Measurements from ENCODE around the gene MYCBPAP. TPM values are rescaled to one million over a fixed set of nuclear protein-coding genes. Genes with fewer than 3 reads are reported as not detected.

MYCBPAP gene
- total and polyA plus RNA-seq, 2 donors from 2014 or later: 0.72 to 2.9 TPM

- H3K4me3 ChIP-seq (ENCODE audit: low read length in 3 of 3): no peak overlapping the region
- DNase-seq: no peak
- FAIRE-seq: no peak
- TF ChIP-seq CTCF (IDR thresholded peaks at IDR 0.05; ENCODE audit: borderline replicate concordance, extremely low read depth, insufficient read depth): no peak
- no peaks in the 10 kb centered on the region for H3K9me3 ChIP-seq (ENCODE audit: control insufficient read depth in 2 of 3, insufficient read depth in 1 of 3, low read length in 3 of 3)
- H3K27me3 ChIP-seq (ENCODE audit: control insufficient read depth, insufficient read depth, low read length): no peaks in the 10 kb centered on the region
- intact Hi-C loops (cut with DNase I): no loop called here
- peaks cover 0 to 17% (median 12%) of the 10 kb centered on the region in 3 donors for H3K36me3 ChIP-seq (ENCODE audit: control insufficient read depth in 2 of 3, insufficient read depth in 3 of 3, low read length in 3 of 3)
- H3K27ac ChIP-seq (ENCODE audit: low read depth in 2 of 2, low read length in 2 of 2): peak overlapping the region; percentile 51 to 79
- no peak overlapping the region for H3K9ac ChIP-seq (ENCODE audit: low read length in 3 of 3)
- peaks cover 0 to 30% (median 26%) of the 10 kb centered on the region in 3 donors for H3K4me1 ChIP-seq (ENCODE audit: control insufficient read depth in 2 of 3, insufficient read depth in 2 of 3, low read depth in 1 of 3, low read length in 3 of 3)
Measured at GRCh38 chr17:50476545-50477315, 31.5 kb upstream of the MYCBPAP start.

GRCh38 chr17:50477976-50478375 is 30.3 kb upstream of the MYCBPAP start:
- no peak for TF ChIP-seq CTCF (IDR thresholded peaks at IDR 0.05; ENCODE audit: borderline replicate concordance, extremely low read depth, insufficient read depth)
- H3K9me3 ChIP-seq (ENCODE audit: control insufficient read depth in 2 of 3, insufficient read depth in 1 of 3, low read length in 3 of 3): no peaks in the 10 kb centered on the region
- no peak for FAIRE-seq
- DNase-seq: peak in 1 of 5 donors; percentile 57
- H3K9ac ChIP-seq (ENCODE audit: low read length in 3 of 3): peak overlapping the region in 2 of 3 donors; percentile 57 to 92
- H3K27me3 ChIP-seq (ENCODE audit: control insufficient read depth, insufficient read depth, low read length): no peaks in the 10 kb centered on the region
- H3K36me3 ChIP-seq (ENCODE audit: control insufficient read depth in 2 of 3, insufficient read depth in 3 of 3, low read length in 3 of 3): peaks cover 0 to 10% (median 7%) of the 10 kb centered on the region in 3 donors
- peak overlapping the region; percentile 92 to 93 for H3K27ac ChIP-seq (ENCODE audit: low read depth in 2 of 2, low read length in 2 of 2)
- intact Hi-C loops (cut with DNase I): no loop called here
- H3K4me3 ChIP-seq (ENCODE audit: low read length in 3 of 3): peak overlapping the region in 2 of 3 donors; percentile 25 to 83
- H3K4me1 ChIP-seq (ENCODE audit: control insufficient read depth in 2 of 3, insufficient read depth in 2 of 3, low read depth in 1 of 3, low read length in 3 of 3): peaks cover 0 to 22% (median 20%) of the 10 kb centered on the region in 3 donors

- peaks cover 0 to 12% (median 9%) of the 10 kb centered on the region in 3 donors for H3K36me3 ChIP-seq (ENCODE audit: control insufficient read depth in 2 of 3, insufficient read depth in 3 of 3, low read length in 3 of 3)
- peak; percentile 64 for TF ChIP-seq CTCF (IDR thresholded peaks at IDR 0.05; ENCODE audit: borderline replicate concordance, extremely low read depth, insufficient read depth)
- peaks cover 0 to 22% (median 20%) of the 10 kb centered on the region in 3 donors for H3K4me1 ChIP-seq (ENCODE audit: control insufficient read depth in 2 of 3, insufficient read depth in 2 of 3, low read depth in 1 of 3, low read length in 3 of 3)
- H3K27me3 ChIP-seq (ENCODE audit: control insufficient read depth, insufficient read depth, low read length): no peaks in the 10 kb centered on the region
- H3K9me3 ChIP-seq (ENCODE audit: control insufficient read depth in 2 of 3, insufficient read depth in 1 of 3, low read length in 3 of 3): no peaks in the 10 kb centered on the region
- no peak for FAIRE-seq
- peak within 1 kb of the TSS; percentile 78 to 83 (median 79) for H3K4me3 ChIP-seq (ENCODE audit: low read length in 3 of 3)
- intact Hi-C loops (cut with DNase I): no loop called here
- DNase-seq: peak; percentile 93 to 97 (median 95)
- peak within 1 kb of the TSS; percentile 92 to 93 for H3K27ac ChIP-seq (ENCODE audit: low read depth in 2 of 2, low read length in 2 of 2)
- peak within 1 kb of the TSS; percentile 63 to 92 (median 92) for H3K9ac ChIP-seq (ENCODE audit: low read length in 3 of 3)
Measured at GRCh38 chr17:50478391-50479381, 29.6 kb upstream of the MYCBPAP start, which contains the start of gene RSAD1. TSS of gene RSAD1 (plus strand) at chr17:50478860. CDS start at chr17:50478885, 25 bp downstream.

Data from kidney (tissue), 14 donors.